Kidney epithelial cell (primary cell): ENCODE data around the gene CCNF. TPM values are rescaled to one million over a fixed set of nuclear protein-coding genes. Genes with fewer than 3 reads are reported as not detected.

ENCODE experiments used
- DNase-seq: peaks from one replicate; pipeline ENCODE4 v3.0.0-alpha.2; 2010; ENCODE audit warnings: low read depth
- H3K27me3 ChIP-seq: 2 replicates; pipeline ENCODE4 v1.6.0; 2011; ENCODE audit warnings: low read length; ENCODE audit not compliant: control insufficient read depth, insufficient read depth
- H3K36me3 ChIP-seq: 2 replicates; pipeline ENCODE4 v1.5.1; 2011; ENCODE audit warnings: low read length; ENCODE audit not compliant: control insufficient read depth, insufficient read depth
- H3K4me3 ChIP-seq: 2 replicates; pipeline ENCODE4 v1.5.1; 2011; ENCODE audit warnings: low read depth, mild to moderate bottlenecking, control low read depth, low read length
- total RNA-seq: library from RNA; depleted of rRNA; stranded (reverse); fragments of >200 nt; gene quantifications from 2 replicates; pipeline ENCODE4 v1.2.3, GENCODE V29; 2015
- TF ChIP-seq, protein P1 (sequence below): IDR thresholded peaks from 2 replicates; pipeline ENCODE4 v1.5.1; 2011; ENCODE audit warnings: mild to moderate bottlenecking, moderate library complexity, low read length, control low read depth, inconsistent platforms; ENCODE audit not compliant: insufficient read depth, poor library complexity, severe bottlenecking

The CCNF gene
- total RNA-seq, 1 donor from 2014 or later: 7.4 TPM

DNA sequence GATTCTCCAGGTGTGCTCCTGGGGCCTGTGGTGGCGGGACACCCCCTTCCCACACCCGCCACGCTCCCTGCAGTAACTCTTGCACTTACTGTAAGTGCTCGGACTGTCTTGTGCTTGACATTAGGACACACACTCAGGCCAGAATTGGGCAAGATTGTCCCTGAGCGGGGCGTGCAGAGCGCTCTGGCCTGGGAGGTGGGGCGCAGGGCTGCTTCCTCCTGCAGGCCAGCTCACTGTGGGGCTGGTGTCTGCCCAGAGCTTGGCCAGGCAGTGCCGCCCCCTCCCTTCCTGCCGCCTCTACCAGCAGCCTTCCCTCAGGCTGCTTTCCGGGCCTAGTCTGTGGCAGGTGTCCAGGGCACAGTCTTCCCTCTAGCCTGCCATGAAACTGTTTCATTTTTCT is 78.4 kb downstream of the CCNF start:
- TF ChIP-seq, protein P1, sequence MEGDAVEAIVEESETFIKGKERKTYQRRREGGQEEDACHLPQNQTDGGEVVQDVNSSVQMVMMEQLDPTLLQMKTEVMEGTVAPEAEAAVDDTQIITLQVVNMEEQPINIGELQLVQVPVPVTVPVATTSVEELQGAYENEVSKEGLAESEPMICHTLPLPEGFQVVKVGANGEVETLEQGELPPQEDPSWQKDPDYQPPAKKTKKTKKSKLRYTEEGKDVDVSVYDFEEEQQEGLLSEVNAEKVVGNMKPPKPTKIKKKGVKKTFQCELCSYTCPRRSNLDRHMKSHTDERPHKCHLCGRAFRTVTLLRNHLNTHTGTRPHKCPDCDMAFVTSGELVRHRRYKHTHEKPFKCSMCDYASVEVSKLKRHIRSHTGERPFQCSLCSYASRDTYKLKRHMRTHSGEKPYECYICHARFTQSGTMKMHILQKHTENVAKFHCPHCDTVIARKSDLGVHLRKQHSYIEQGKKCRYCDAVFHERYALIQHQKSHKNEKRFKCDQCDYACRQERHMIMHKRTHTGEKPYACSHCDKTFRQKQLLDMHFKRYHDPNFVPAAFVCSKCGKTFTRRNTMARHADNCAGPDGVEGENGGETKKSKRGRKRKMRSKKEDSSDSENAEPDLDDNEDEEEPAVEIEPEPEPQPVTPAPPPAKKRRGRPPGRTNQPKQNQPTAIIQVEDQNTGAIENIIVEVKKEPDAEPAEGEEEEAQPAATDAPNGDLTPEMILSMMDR: no peak
- no peaks in the 10 kb centered on the region for H3K27me3 ChIP-seq
- no peak for DNase-seq
- no peak overlapping the region for H3K4me3 ChIP-seq
- H3K36me3 ChIP-seq: no peaks in the 10 kb centered on the region

Other genes with a start within 250 kb of the CCNF start
- 0.07 and 0.08 TPM in 2 replicates for gene CASKIN1, start 232.8 kb upstream of the CCNF start, total RNA-seq
- 77.2 and 102 TPM in 2 replicates for gene MLST8, start 224.0 kb upstream of the CCNF start, total RNA-seq
- 2.0 and 4.2 TPM in 2 replicates for gene BRICD5, start 218.6 kb upstream of the CCNF start, total RNA-seq
- 15.7 and 17.7 TPM in 2 replicates for gene PGP, start 214.6 kb upstream of the CCNF start, total RNA-seq
- 28.6 and 36.9 TPM in 2 replicates for gene E4F1, start 205.9 kb upstream of the CCNF start, total RNA-seq
- gene DNASE1L2, start 193.0 kb upstream of the CCNF start, total RNA-seq: 0.21 and 2.3 TPM in 2 replicates
- gene ECI1, start 177.9 kb upstream of the CCNF start, total RNA-seq: 81.7 and 86.7 TPM in 2 replicates
- gene RNPS1, start 161.3 kb upstream of the CCNF start, total RNA-seq: 243 and 268 TPM in 2 replicates
- gene ABCA3, start 88.7 kb upstream of the CCNF start, total RNA-seq: 32.1 and 36.3 TPM in 2 replicates
- 12.0 and 14.2 TPM in 2 replicates for gene TEDC2, start 30.7 kb downstream of the CCNF start, total RNA-seq
- 0.17 and 0.41 TPM in 2 replicates for gene NTN3, start 41.9 kb downstream of the CCNF start, total RNA-seq
- gene TBC1D24, start 45.7 kb downstream of the CCNF start, total RNA-seq: 14.5 and 15.9 TPM in 2 replicates
- gene ATP6V0C, start 84.5 kb downstream of the CCNF start, total RNA-seq: 79.1 and 139 TPM in 2 replicates
- gene AMDHD2, start 90.9 kb downstream of the CCNF start, total RNA-seq: 76.0 and 87.5 TPM in 2 replicates
- not detected in 2 replicates for gene CEMP1, start 102.0 kb downstream of the CCNF start, total RNA-seq
- gene PDPK1, start 108.6 kb downstream of the CCNF start, total RNA-seq: 27.0 and 30.5 TPM in 2 replicates